ENCODE measurements around the gene FAF1.
"Not testable (repeated sequence)": the region's sequence is repeated elsewhere in the genome, so short reads cannot be mapped to it uniquely, and the experiment has no call there.

FAF1 gene

DNA sequence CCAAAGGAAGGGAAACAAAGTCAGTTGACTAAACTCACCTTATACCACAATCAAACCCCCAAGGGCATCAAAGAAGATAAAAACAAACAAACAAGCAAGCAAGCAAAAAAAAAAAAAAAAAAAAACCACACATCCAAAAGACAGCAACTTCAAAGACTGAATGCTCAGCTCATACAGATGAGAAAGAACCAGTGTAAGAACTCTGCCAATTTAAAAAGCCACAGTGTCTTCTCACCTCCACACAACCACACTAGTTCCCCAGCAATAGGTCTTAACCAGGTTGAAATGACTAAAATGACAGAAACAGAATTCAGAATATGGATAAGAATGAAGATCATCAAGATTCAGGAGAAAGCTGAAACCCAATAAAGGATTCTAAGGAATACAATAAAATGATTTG lies 193.4 kb downstream of the FAF1 start:
- ChIA-PET POLR2A (interaction anchor here (0.7 kb wide), 1 partner anchor 506 kb away, joined by 8 read pairs; no protein-coding TSS in a partner anchor), CTCF (interaction anchor here (0.6 to 1.7 kb wide), 4 partner anchors 8 to 1973 kb away, joined by 3 to 7 read pairs (median 4); no protein-coding TSS in a partner anchor)
- H3K27ac ChIP-seq (ENCODE audit: extremely low read depth, low read depth, low read length) = no peak overlapping the region
- H3K4me1 ChIP-seq (ENCODE audit: control insufficient read depth, insufficient read depth, low read length) = no peaks in the 10 kb centered on the region
- TF ChIP-seq ZNF157 (tag by site-specific recombination; IDR thresholded peaks at IDR 0.05) = no peak
- TF ChIP-seq ZNF391 (tag by site-specific recombination; IDR thresholded peaks at IDR 0.05; ENCODE audit: borderline replicate concordance, low read depth) = no peak
- TF ChIP-seq ZFP37 (tag by site-specific recombination; IDR thresholded peaks at IDR 0.05) = no peak
- no peak for TF ChIP-seq ZNF202 (tag by site-specific recombination; IDR thresholded peaks at IDR 0.05; ENCODE audit: borderline replicate concordance)
- no peak for TF ChIP-seq ZNF10 (tag by site-specific recombination; IDR thresholded peaks at IDR 0.05)
- TF ChIP-seq, protein P1, sequence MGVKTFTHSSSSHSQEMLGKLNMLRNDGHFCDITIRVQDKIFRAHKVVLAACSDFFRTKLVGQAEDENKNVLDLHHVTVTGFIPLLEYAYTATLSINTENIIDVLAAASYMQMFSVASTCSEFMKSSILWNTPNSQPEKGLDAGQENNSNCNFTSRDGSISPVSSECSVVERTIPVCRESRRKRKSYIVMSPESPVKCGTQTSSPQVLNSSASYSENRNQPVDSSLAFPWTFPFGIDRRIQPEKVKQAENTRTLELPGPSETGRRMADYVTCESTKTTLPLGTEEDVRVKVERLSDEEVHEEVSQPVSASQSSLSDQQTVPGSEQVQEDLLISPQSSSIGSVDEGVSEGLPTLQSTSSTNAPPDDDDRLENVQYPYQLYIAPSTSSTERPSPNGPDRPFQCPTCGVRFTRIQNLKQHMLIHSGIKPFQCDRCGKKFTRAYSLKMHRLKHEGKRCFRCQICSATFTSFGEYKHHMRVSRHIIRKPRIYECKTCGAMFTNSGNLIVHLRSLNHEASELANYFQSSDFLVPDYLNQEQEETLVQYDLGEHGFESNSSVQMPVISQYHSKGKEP (tag by site-specific recombination; IDR thresholded peaks at IDR 0.05) = no peak
- TF ChIP-seq, protein P2, sequence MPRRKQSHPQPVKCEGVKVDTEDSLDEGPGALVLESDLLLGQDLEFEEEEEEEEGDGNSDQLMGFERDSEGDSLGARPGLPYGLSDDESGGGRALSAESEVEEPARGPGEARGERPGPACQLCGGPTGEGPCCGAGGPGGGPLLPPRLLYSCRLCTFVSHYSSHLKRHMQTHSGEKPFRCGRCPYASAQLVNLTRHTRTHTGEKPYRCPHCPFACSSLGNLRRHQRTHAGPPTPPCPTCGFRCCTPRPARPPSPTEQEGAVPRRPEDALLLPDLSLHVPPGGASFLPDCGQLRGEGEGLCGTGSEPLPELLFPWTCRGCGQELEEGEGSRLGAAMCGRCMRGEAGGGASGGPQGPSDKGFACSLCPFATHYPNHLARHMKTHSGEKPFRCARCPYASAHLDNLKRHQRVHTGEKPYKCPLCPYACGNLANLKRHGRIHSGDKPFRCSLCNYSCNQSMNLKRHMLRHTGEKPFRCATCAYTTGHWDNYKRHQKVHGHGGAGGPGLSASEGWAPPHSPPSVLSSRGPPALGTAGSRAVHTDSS (tag by site-specific recombination; IDR thresholded peaks at IDR 0.05) = no peak
- TF ChIP-seq OSR2 (tag by site-specific recombination; IDR thresholded peaks at IDR 0.05) = no peak
- TF ChIP-seq GLIS1 (tag by site-specific recombination; IDR thresholded peaks at IDR 0.05) = no peak
- no peak for TF ChIP-seq ZNF274 (IDR thresholded peaks at IDR 0.05; ENCODE audit: low read length)
- no peak for TF ChIP-seq ZNF274 (tag by site-specific recombination; IDR thresholded peaks at IDR 0.05; ENCODE audit: borderline replicate concordance)
- TF ChIP-seq ZNF2 (tag by site-specific recombination; IDR thresholded peaks at IDR 0.05) = no peak
- no peak for TF ChIP-seq ZNF155 (tag by site-specific recombination; IDR thresholded peaks at IDR 0.05)
- no peak for TF ChIP-seq SP3 (tag by site-specific recombination; IDR thresholded peaks at IDR 0.05)
- no peak for TF ChIP-seq ZNF777 (tag by site-specific recombination; IDR thresholded peaks at IDR 0.05; ENCODE audit: borderline replicate concordance)
- H3K4me3 ChIP-seq (ENCODE audit: low read depth, low read length) = no peak overlapping the region
- no peaks in the 10 kb centered on the region for H3K9me3 ChIP-seq (ENCODE audit: control insufficient read depth, insufficient read depth, low read depth, low read length)
- H3K36me3 ChIP-seq (ENCODE audit: control insufficient read depth in 2 of 2, insufficient read depth in 1 of 2, low read length in 2 of 2) = no peaks in the 10 kb centered on the region

DNA sequence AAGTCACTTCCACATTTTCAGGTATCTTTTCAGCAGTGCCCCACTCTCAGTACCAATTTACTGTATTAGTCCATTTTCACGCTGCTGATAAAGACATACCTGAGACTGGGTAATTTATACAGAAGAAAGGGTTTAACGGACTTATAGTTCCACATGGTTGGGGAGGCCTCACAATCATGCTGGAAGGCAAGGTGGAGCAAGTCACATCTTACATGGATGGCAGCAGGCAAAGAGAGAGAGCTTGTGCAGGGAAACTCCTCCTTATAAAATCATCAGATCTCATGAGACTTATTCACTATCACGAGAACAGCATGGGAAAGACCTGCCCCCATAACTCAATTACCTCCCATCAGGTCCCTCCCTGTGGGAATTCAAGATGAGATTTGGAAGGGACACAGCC lies 203.5 kb downstream of the FAF1 start:
- TF ChIP-seq SETDB1 (IDR thresholded peaks at IDR 0.05; ENCODE audit: insufficient read length, low read length) = peak; percentile 50
- H3K4me1 ChIP-seq (ENCODE audit: control insufficient read depth, insufficient read depth, low read length); H3K27ac ChIP-seq (ENCODE audit: extremely low read depth, low read depth, low read length); H3K9me3 ChIP-seq (ENCODE audit: control insufficient read depth, insufficient read depth, low read depth, low read length); H3K36me3 ChIP-seq (ENCODE audit: control insufficient read depth in 2 of 2, insufficient read depth in 1 of 2, low read length in 2 of 2); POLR2A ChIA-PET; H3K4me3 ChIP-seq (ENCODE audit: low read depth, low read length): not testable (repeated sequence)
- CTCF ChIA-PET = interaction anchor here (0.6 kb wide), 1 partner anchor 117 kb away, joined by 3 read pairs; no protein-coding TSS in a partner anchor

DNA sequence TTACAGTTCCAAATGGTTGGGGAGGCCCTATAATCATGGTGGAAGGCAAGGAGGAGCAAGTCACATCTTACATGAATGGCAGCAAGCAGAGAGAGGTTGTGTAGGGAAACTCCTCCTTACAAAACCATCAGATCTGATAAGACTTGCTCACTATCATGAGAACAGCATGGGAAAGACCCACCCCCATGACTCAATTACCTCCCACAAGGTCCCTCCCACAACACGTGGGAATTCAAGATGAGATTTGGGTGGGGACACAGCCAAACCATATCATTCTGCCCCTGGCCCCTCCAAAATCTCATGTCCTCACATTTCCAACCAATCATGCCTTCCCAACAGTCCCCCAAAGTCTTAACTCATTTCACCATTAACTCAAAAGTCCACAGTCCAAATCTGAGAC lies 205.3 kb downstream of the FAF1 start:
- H3K27ac ChIP-seq (ENCODE audit: extremely low read depth, low read depth, low read length); H3K4me1 ChIP-seq (ENCODE audit: control insufficient read depth, insufficient read depth, low read length); H3K9me3 ChIP-seq (ENCODE audit: control insufficient read depth, insufficient read depth, low read depth, low read length); H3K4me3 ChIP-seq (ENCODE audit: low read depth, low read length); H3K36me3 ChIP-seq (ENCODE audit: control insufficient read depth in 2 of 2, insufficient read depth in 1 of 2, low read length in 2 of 2); POLR2A ChIA-PET: not testable (repeated sequence)
- CTCF ChIA-PET = interaction anchor here (0.9 to 1.8 kb wide), 2 partner anchors 18 to 19 kb away, joined by 5 read pairs; no protein-coding TSS in a partner anchor

Data from HEK293 (cell line).